ENCODE data around the gene ING4.
"Not testable (repeated sequence)": the region's sequence is repeated elsewhere in the genome, so short reads cannot be mapped to it uniquely, and the experiment has no call there.

The ING4 gene

DNA sequence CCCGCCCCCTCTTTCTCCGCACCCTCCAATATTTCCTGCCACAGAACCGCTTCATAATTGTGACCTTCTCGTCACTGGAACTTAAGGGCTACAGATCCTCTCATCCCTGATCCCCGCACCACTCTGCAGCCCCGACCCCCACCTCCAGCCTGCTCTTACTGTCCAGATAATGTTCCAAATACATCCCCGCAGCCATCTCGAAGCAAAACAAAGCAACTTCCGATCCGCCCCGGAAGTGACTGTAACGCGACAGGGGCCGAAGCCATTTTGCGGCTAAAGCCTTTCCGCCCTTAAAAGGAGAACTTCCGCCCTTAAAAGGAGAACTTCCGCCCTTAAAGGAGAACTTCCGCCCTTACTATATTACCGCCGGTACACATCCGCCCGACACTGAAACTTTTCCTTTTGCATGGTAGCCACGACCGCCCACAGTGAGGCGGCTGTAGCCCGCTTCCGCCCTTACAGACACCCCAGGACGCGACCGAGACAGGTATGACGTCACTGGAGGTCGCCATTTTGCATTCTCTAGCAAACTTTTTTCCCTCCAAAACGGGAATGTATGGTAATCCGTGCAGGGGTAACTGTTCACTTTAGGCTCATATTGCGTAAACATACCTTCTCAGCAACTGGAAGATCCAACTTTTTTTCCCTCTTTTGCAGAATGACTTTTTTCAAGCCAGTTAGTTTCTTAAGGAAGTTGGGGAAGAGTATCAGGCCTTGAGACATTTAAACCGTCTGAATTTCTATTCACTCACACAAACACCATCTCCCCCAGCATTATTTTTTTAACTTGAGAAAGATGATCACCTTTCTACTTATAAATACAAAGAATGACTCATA, at the start of gene ING4:
ING4 (minus strand) TSS at position 214 of the 837 bp plus-strand sequence; CDS start at position 196, 18 bp downstream.
- FAIRE-seq (peak; percentile 96), DNase-seq (ENCODE audit: low spot score) (peak; percentile 99)

DNA sequence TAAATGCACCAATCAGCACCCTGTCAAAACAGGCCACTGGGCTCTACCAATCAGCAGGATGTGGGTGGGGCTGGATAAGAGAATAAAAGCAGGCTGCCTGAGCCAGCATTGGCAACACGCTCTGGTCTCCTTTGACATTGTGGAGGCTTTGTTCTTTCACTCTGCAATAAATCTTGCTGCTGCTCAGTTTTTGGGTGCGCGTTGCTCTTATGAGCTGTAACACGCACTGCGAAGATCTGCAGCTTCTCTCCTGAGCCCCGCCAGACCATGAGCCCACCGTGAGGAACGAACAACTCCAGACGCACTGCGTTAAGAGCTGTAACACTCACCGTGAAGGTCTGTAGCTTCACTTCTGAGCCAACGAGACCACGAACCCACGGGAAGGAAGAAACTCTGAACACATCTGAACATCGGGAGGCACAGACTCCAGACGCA, 46.1 kb upstream of the ING4 start:
- FAIRE-seq: no peak
- DNase-seq (ENCODE audit: low spot score): no peak

- not testable (repeated sequence) for DNase-seq (ENCODE audit: low spot score); FAIRE-seq
These were observed 45.4 kb upstream of the ING4 start for GRCh38 chr12:6708351-6708750.

- no peak for DNase-seq (ENCODE audit: low spot score)
- peak; percentile 88 for FAIRE-seq
These were observed 40.7 kb upstream of the ING4 start for GRCh38 chr12:6703631-6704030.

DNA sequence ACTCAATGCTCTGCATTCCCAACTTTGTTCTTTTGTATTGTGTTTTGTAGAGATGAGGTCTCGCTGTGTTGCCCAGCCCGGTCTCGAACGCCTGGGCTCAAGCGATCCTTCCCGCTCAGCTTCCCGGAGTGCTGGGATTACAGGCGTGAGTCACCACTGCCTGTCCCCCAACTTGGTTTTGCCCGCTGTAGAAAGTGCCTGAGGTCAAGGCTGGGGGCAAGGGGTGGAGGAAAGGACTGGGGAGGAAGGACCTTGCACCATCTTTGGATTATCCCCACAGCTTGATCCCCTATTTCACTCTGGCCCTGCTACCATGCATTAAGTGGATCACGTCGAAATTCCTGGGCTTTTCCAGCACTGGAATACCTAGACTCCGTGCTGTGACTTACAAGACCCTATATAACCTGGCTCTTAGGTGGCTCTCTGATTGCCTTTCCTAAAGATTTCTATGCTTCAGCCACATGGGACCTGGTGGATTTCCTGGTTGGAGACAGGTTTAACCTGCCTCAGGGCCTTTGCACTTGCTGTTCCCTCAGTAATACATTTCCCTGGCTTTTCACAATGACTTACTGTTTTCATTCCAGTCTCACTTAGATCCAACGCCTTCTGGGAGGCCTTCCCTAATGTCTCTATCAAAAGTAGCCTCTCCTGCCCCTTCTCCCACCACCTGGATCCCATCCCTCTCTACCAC, 38.3 kb upstream of the ING4 start:
- DNase-seq (ENCODE audit: low spot score): no peak
- FAIRE-seq: no peak

- peak; percentile 72 for DNase-seq (ENCODE audit: low spot score)
- peak; percentile 48 for FAIRE-seq
These were observed 37.7 kb upstream of the ING4 start, which contains the start of gene PIANP for GRCh38 chr12:6700646-6701051. Gene PIANP (minus strand): TSS chr12:6700815. CDS start chr12:6698061, 2,754 bp downstream.

- DNase-seq (ENCODE audit: low spot score): peak; percentile 57
- peak; percentile 91 for FAIRE-seq
These were observed 37.2 kb upstream of the ING4 start for GRCh38 chr12:6699989-6700645.

- DNase-seq (ENCODE audit: low spot score): no peak
- FAIRE-seq: peak; percentile 13
These were observed 36.5 kb upstream of the ING4 start for GRCh38 chr12:6699259-6699988.

DNA sequence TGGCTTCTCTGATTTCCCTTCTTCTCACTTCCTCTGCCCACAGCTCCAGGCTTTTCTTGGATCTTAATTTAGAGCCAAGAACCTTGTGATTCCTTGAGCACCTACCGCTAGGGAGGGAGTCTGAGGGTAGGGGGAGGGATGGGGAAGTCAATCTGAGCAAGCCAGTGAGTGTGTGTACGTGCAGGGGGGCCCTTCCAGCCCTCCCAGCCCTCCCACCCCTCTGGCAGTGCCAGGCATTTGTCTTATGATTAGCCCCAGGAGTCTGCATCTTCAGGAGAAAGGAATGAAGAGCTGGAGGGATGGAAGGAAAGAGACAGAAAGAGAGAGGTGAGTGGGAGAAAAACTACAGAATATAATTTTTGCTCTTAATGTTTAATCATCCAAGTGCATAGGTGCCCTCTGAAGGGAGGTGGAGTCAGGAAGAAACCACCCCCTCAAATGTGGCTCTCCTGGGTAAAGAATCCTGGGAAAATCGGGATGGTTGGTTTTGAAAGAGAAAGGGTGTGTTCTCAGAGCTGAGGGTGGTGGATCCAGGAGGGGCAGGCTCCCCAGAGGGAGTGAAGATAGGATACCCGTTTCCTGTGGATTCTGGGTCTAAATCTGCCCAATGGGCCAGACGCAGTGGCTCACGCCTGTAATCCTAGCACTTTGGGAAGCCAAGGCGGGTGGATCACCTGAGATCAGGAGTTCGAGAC, 35.6 kb upstream of the ING4 start:
- FAIRE-seq: no peak
- DNase-seq (ENCODE audit: low spot score): no peak

GRCh38 chr12:6697584-6698351, 34.8 kb upstream of the ING4 start:
- peak; percentile 73 for DNase-seq (ENCODE audit: low spot score)
- FAIRE-seq: no peak

GRCh38 chr12:6696690-6697583, 34.0 kb upstream of the ING4 start:
- DNase-seq (ENCODE audit: low spot score): no peak
- FAIRE-seq: no peak

GRCh38 chr12:6695313-6696045, 32.6 kb upstream of the ING4 start:
- no peak for DNase-seq (ENCODE audit: low spot score)
- FAIRE-seq: no peak

- no peak for DNase-seq (ENCODE audit: low spot score)
- FAIRE-seq: no peak
These were observed 31.8 kb upstream of the ING4 start for GRCh38 chr12:6694701-6695100.

GRCh38 chr12:6693832-6694355, 31.0 kb upstream of the ING4 start:
- DNase-seq (ENCODE audit: low spot score) (no peak), FAIRE-seq (no peak)

- DNase-seq (ENCODE audit: low spot score) (no peak), FAIRE-seq (no peak)
These were observed 30.0 kb upstream of the ING4 start for GRCh38 chr12:6692888-6693287.

- FAIRE-seq: no peak
- DNase-seq (ENCODE audit: low spot score): no peak
These were observed 28.6 kb upstream of the ING4 start for GRCh38 chr12:6691473-6691872.

- DNase-seq (ENCODE audit: low spot score): peak; percentile 99
- peak; percentile 92 for FAIRE-seq
These were observed 26.3 kb upstream of the ING4 start, which contains the start of gene ZNF384 for GRCh38 chr12:6688999-6689882. Gene ZNF384 (minus strand): TSS chr12:6689375. CDS start chr12:6679520, 9,855 bp downstream.
